ENCODE data around the gene CDH16. TPM values are rescaled to one million over a fixed set of nuclear protein-coding genes. Genes with fewer than 3 reads are reported as not detected.

CDH16 gene
- total RNA-seq, 1 donor from 2014 or later, result not detected

DNA sequence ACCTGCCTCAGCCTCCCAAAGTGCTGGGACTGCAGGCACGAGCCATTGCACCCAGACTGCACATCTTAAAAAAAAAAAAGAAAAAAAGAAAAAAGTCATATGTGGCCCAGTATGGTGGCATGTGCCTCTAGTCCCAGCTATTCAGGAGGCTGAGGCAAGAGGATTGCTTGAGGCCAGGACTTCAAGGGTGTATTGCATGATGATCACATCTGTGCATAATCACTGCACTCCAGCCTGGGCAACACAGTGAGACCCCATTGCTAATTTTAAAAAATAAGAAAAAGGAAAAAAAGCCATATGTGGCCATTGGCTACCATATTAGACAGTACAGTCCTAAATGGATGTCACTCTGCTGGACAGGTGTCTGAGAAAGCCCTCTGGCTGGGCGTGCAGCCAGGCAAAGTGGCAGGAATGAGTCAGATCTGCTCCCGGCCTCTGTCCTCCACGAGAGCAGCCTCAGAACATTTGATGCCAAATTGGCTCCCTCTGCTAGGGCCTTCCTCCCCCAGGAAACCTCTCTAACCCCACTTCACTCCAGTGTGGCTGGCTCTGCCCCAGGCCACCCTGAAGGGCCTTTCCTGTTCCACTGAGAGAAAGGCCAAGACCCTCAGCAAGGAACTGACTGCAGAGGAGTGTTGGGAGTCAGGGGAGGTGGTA, 59.8 kb downstream of the CDH16 start:
- TF ChIP-seq, protein P1, sequence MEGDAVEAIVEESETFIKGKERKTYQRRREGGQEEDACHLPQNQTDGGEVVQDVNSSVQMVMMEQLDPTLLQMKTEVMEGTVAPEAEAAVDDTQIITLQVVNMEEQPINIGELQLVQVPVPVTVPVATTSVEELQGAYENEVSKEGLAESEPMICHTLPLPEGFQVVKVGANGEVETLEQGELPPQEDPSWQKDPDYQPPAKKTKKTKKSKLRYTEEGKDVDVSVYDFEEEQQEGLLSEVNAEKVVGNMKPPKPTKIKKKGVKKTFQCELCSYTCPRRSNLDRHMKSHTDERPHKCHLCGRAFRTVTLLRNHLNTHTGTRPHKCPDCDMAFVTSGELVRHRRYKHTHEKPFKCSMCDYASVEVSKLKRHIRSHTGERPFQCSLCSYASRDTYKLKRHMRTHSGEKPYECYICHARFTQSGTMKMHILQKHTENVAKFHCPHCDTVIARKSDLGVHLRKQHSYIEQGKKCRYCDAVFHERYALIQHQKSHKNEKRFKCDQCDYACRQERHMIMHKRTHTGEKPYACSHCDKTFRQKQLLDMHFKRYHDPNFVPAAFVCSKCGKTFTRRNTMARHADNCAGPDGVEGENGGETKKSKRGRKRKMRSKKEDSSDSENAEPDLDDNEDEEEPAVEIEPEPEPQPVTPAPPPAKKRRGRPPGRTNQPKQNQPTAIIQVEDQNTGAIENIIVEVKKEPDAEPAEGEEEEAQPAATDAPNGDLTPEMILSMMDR (IDR thresholded peaks at IDR 0.05), result no peak
- Histone ChIP-seq H3K36me3 (no peaks in the 10 kb centered on the region), H3K4me3 (no peak overlapping the region), H3K9me3 (no peaks in the 10 kb centered on the region), H3K27ac (no peak overlapping the region), H3K27me3 (ENCODE audit: low read depth) (no peaks in the 10 kb centered on the region), H3K4me1 (peaks cover 13% of the 10 kb centered on the region)
- intact Hi-C loops (cut with DNase I), result no loop called here
- DNase-seq (peak; percentile 71), ATAC-seq (peak; percentile 78 to 84)

Other genes with a start within 250 kb of the CDH16 start
- 52.5 TPM for gene CMTM4, start 222.1 kb downstream of the CDH16 start, total RNA-seq
- 114 TPM for gene DYNC1LI2, start 167.3 kb downstream of the CDH16 start, total RNA-seq
- gene TERB1, start 117.3 kb downstream of the CDH16 start, total RNA-seq, result not detected
- gene NAE1, start 87.9 kb downstream of the CDH16 start, total RNA-seq, result 37.4 TPM
- gene CA7, start 74.5 kb downstream of the CDH16 start, total RNA-seq, result not detected
- 16.9 TPM for gene PDP2, start 38.4 kb downstream of the CDH16 start, total RNA-seq
- gene RRAD, start 6.7 kb upstream of the CDH16 start, total RNA-seq, result 11.8 TPM
- gene CIAO2B, start 15.5 kb upstream of the CDH16 start, total RNA-seq, result 76.8 TPM
- 35.1 TPM for gene CES2, start 16.6 kb upstream of the CDH16 start, total RNA-seq
- gene CES3, start 42.4 kb upstream of the CDH16 start, total RNA-seq, result 2.5 TPM
- gene CES4A, start 69.7 kb upstream of the CDH16 start, total RNA-seq, result 14.8 TPM
- 46.9 TPM for gene CBFB, start 110.3 kb upstream of the CDH16 start, total RNA-seq
- gene PHAF1, start 191.1 kb upstream of the CDH16 start, total RNA-seq, result 21.7 TPM
- gene B3GNT9, start 232.1 kb upstream of the CDH16 start, total RNA-seq, result 13.5 TPM
- gene TRADD, start 241.0 kb upstream of the CDH16 start, total RNA-seq, result 28.4 TPM
- gene FBXL8, start 241.1 kb upstream of the CDH16 start, total RNA-seq, result 32.9 TPM
- 76.3 TPM for gene HSF4, start 245.9 kb upstream of the CDH16 start, total RNA-seq